HCT116 (cell line): Measurements from ENCODE around the gene C2orf68. TPM values are rescaled to one million over a fixed set of nuclear protein-coding genes. Genes with fewer than 3 reads are reported as not detected.

ENCODE experiments used
- total RNA-seq: library from RNA; stranded (reverse); gene quantifications from one replicate; pipeline ENCODE4 v1.2.1, GENCODE V29; 2021; ENCODE audit not compliant: unreplicated experiment

C2orf68 gene
- total RNA-seq, 1 experiment from 2014 or later, result 21.8 TPM

Other genes starting within 250 kb of the C2orf68 start
- 223 TPM for gene CAPG, start 201.7 kb downstream of the C2orf68 start, total RNA-seq
- gene SH2D6, start 193.4 kb downstream of the C2orf68 start, total RNA-seq, result 2.7 TPM
- gene MAT2A, start 72.9 kb downstream of the C2orf68 start, total RNA-seq, result 444 TPM
- gene GGCX, start 50.6 kb downstream of the C2orf68 start, total RNA-seq, result 43.5 TPM
- gene VAMP8, start 34.5 kb downstream of the C2orf68 start, total RNA-seq, result 52.6 TPM
- gene VAMP5, start 27.6 kb downstream of the C2orf68 start, total RNA-seq, result 1.9 TPM
- 77.5 TPM for gene RNF181, start 16.3 kb downstream of the C2orf68 start, total RNA-seq
- gene TMEM150A, start 9.4 kb downstream of the C2orf68 start, total RNA-seq, result 9.9 TPM
- gene USP39, start 4.1 kb upstream of the C2orf68 start, total RNA-seq, result 92.1 TPM
- 13.3 TPM for gene SFTPB, start 56.1 kb upstream of the C2orf68 start, total RNA-seq
- 0.74 TPM for gene GNLY, start 82.3 kb upstream of the C2orf68 start, total RNA-seq
- 0.74 TPM for gene ATOH8, start 141.9 kb upstream of the C2orf68 start, total RNA-seq